Smooth muscle cell (in vitro differentiated cells): Measurements from ENCODE around the gene PTPRN2. TPM values are rescaled to one million over a fixed set of nuclear protein-coding genes. Genes with fewer than 3 reads are reported as not detected.

ENCODE experiments used
- DNase-seq: peaks from one replicate; lab custom pipeline; 2025; ENCODE audit not compliant: unreplicated experiment; lab: John Stamatoyannopoulos, UW
- H2AFZ ChIP-seq: fragments of 200-600 bp; sonication (generic); 2 replicates; pipeline ENCODE4 v1.6.0; 2016; ENCODE audit warnings: antibody characterized with exemption, low read depth, mild to moderate bottlenecking
- H3F3A ChIP-seq: fragments of 200-600 bp; sonication (generic); 2 replicates; pipeline ENCODE4 v1.6.0; 2017; ENCODE audit warnings: antibody characterized with exemption, low read depth
- H3K27ac ChIP-seq: fragments of 200-600 bp; sonication (generic); 2 replicates; pipeline ENCODE4 v1.5.1; 2016; ENCODE audit warnings: low read depth, mild to moderate bottlenecking
- H3K27me3 ChIP-seq: fragments of 200-600 bp; sonication (generic); 2 replicates; pipeline ENCODE4 v1.6.1; 2016; ENCODE audit warnings: low read depth, mild to moderate bottlenecking
- H3K36me3 ChIP-seq: fragments of 200-600 bp; sonication (generic); 2 replicates; pipeline ENCODE4 v1.5.1; 2016; ENCODE audit warnings: low read depth
- H3K4me1 ChIP-seq: fragments of 200-600 bp; sonication (generic); 2 replicates; pipeline ENCODE4 v1.5.1; 2016; ENCODE audit warnings: low read depth
- H3K4me2 ChIP-seq: fragments of 200-600 bp; sonication (generic); 2 replicates; pipeline ENCODE4 v1.6.0; 2016; ENCODE audit warnings: mild to moderate bottlenecking
- H3K4me3 ChIP-seq: fragments of 200-600 bp; sonication (generic); 2 replicates; pipeline ENCODE4 v1.5.1; 2016; ENCODE audit warnings: mild to moderate bottlenecking
- H3K79me2 ChIP-seq: fragments of 200-600 bp; sonication (generic); 2 replicates; pipeline ENCODE4 v1.6.0; 2016; ENCODE audit warnings: low read depth, mild to moderate bottlenecking
- H3K9ac ChIP-seq: fragments of 200-600 bp; sonication (generic); 2 replicates; pipeline ENCODE4 v1.6.0; 2016; ENCODE audit warnings: low read depth
- H3K9me3 ChIP-seq: fragments of 200-600 bp; sonication (generic); replicated peaks from 2 replicates; pipeline ENCODE4 v1.5.1; 2016; ENCODE audit warnings: low read depth
- H4K20me1 ChIP-seq: fragments of 200-600 bp; sonication (generic); 2 replicates; pipeline ENCODE4 v1.6.0; 2016; ENCODE audit warnings: low read depth
- CTCF ChIP-seq: fragments of 200-600 bp; sonication (generic); IDR thresholded peaks from 2 replicates; pipeline ENCODE4 v1.5.1; 2017; ENCODE audit warnings: borderline replicate concordance, mild to moderate bottlenecking, antibody characterized with exemption; ENCODE audit not compliant: insufficient read depth, poor library complexity, severe bottlenecking
- WGBS: methylation state at CpG from one replicate; pipeline ENCODE4 v1.1.7; 2016; ENCODE audit warnings: low lambda C conversion rate; 5-methylcytosine and 5-hydroxymethylcytosine counted together
- polyA plus RNA-seq: library from polyadenylated mRNA; unstranded; fragments of >200 nt; fragmentation: Nextera tagmentation; extraction: Ambion mirVana; gene quantifications from 2 replicates; pipeline ENCODE4 v1.2.1, GENCODE V29; 2016
- total RNA-seq: library from RNA; depleted of rRNA; stranded (reverse); fragments of >200 nt; gene quantifications from 2 replicates; pipeline ENCODE4 v1.2.3, GENCODE V29; 2014

The PTPRN2 gene
- total and polyA plus RNA-seq, 2 experiments from 2014 or later, result 0.09 to 0.87 TPM

- Histone ChIP-seq H3K79me2 (no peaks in the 10 kb centered on the region), H3F3A (no peaks in the 10 kb centered on the region), H3K4me3 (peak overlapping the region; percentile 36), H2AFZ (peak overlapping the region; percentile 69), H3K36me3 (no peaks in the 10 kb centered on the region), H3K9ac (no peak overlapping the region), H3K4me1 (no peaks in the 10 kb centered on the region), H3K4me2 (peak overlapping the region; percentile 77), H4K20me1 (no peaks in the 10 kb centered on the region), H3K9me3 (no peaks in the 10 kb centered on the region), H3K27ac (no peak overlapping the region), H3K27me3 (no peaks in the 10 kb centered on the region)
- DNase-seq, result no peak
- 69% methylated on average over 42 of the region's 51 CpGs for WGBS
- no peak for TF ChIP-seq CTCF
Observed at GRCh38 chr7:157613575-157614322, 973.9 kb downstream of the PTPRN2 start.

- H3K4me3 ChIP-seq, result peak overlapping the region; percentile 36
- no peak overlapping the region for H3K27ac ChIP-seq
- WGBS, result 51% methylated on average over 72 of the region's 79 CpGs
- no peaks in the 10 kb centered on the region for H3K79me2 ChIP-seq
- no peak overlapping the region for H3K9ac ChIP-seq
- H4K20me1 ChIP-seq, result no peaks in the 10 kb centered on the region
- H2AFZ ChIP-seq, result peak overlapping the region; percentile 69
- TF ChIP-seq CTCF, result no peak
- no peaks in the 10 kb centered on the region for H3K9me3 ChIP-seq
- no peaks in the 10 kb centered on the region for H3K36me3 ChIP-seq
- no peaks in the 10 kb centered on the region for H3K27me3 ChIP-seq
- no peaks in the 10 kb centered on the region for H3K4me1 ChIP-seq
- H3F3A ChIP-seq, result no peaks in the 10 kb centered on the region
- H3K4me2 ChIP-seq, result peak overlapping the region; percentile 77
- no peak for DNase-seq
Observed at GRCh38 chr7:157612664-157613561, 974.7 kb downstream of the PTPRN2 start.

GRCh38 chr7:157612009-157612663, 975.5 kb downstream of the PTPRN2 start:
- H3K36me3 ChIP-seq, result no peaks in the 10 kb centered on the region
- 90% methylated on average over 33 of the region's 33 CpGs for WGBS
- no peak for TF ChIP-seq CTCF
- no peaks in the 10 kb centered on the region for H3K79me2 ChIP-seq
- no peak overlapping the region for H2AFZ ChIP-seq
- H3K4me2 ChIP-seq, result no peak overlapping the region
- no peak overlapping the region for H3K9ac ChIP-seq
- no peak overlapping the region for H3K27ac ChIP-seq
- H3K4me1 ChIP-seq, result no peaks in the 10 kb centered on the region
- no peaks in the 10 kb centered on the region for H3K27me3 ChIP-seq
- no peaks in the 10 kb centered on the region for H3F3A ChIP-seq
- no peaks in the 10 kb centered on the region for H4K20me1 ChIP-seq
- H3K9me3 ChIP-seq, result no peaks in the 10 kb centered on the region
- H3K4me3 ChIP-seq, result no peak overlapping the region
- DNase-seq, result no peak
